ENCODE data around the gene AIF1. TPM values are rescaled to one million over a fixed set of nuclear protein-coding genes. Genes with fewer than 3 reads are reported as not detected.

AIF1 gene
- polyA plus RNA-seq, 1 donor (not counting 4 experiments of a cell fraction or from before 2014, with no cell fraction given), result not detected

DNA sequence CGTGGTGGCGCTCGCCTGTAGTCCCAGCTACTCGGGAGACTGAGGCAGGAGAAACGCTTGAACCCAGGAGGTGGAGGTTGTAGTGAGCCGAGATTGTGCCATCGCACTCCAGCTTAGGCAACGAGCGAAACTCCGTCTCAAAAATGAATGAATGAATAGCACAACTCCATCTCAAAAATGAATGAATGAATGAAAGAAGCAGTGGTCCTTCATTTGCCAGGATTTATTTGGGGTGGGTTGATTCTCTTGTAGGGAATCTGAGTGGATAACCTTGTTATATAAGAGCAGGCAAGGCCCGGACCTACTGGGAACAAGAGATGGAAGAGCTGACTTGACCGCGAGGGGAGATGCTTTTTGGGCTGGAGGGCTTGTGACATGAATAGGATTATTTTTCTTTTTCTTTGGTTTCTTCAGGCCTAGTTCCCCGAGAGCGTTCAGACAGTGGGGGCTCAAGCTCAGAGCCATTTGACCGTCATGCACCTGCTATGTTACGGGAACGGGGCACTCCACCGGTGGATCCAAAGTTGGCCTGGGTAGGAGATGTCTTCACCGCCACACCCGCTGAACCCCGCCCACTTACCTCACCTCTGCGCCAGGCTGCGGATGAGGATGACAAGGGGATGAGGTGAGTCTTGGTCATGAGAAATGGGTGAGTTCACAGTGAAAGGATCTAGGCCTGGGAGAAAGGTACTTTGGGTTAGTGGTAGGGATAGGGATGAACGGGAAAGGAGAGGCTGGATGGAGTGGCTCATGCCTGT, 15.3 kb downstream of the AIF1 start:
- H3K9me1 ChIP-seq (ENCODE audit: control insufficient read depth, extremely low read depth, insufficient read depth, low read length), result no peaks in the 10 kb centered on the region
- H3K9me3 ChIP-seq (ENCODE audit: control insufficient read depth, low read depth, low read length), result no peaks in the 10 kb centered on the region
- FAIRE-seq (no peak), DNase-seq (ENCODE audit: low read depth, low spot score) (no peak)
- H3K9ac ChIP-seq (ENCODE audit: control insufficient read depth, extremely low read depth, insufficient read depth, low read length), result no peak overlapping the region
- no peak overlapping the region for H3K27ac ChIP-seq (ENCODE audit: control insufficient read depth, insufficient read depth, low read length)
- peaks cover 84 to 92% of the 10 kb centered on the region in 2 experiments for H3K36me3 ChIP-seq (ENCODE audit: control insufficient read depth in 2 of 2, extremely low read depth in 1 of 2, insufficient read depth in 2 of 2, low read length in 2 of 2)
- H3K4me3 ChIP-seq (ENCODE audit: control insufficient read depth in 2 of 3, extremely low read depth in 1 of 3, insufficient read depth in 2 of 3, low read depth in 1 of 3, low read length in 3 of 3), result no peak overlapping the region
- H4K20me1 ChIP-seq (ENCODE audit: control insufficient read depth, extremely low read depth, insufficient read depth, low read length), result peaks cover 15% of the 10 kb centered on the region
- no peak for TF ChIP-seq EZH2 (IDR thresholded peaks at IDR 0.05; ENCODE audit: low read length)
- TF ChIP-seq, protein P1, sequence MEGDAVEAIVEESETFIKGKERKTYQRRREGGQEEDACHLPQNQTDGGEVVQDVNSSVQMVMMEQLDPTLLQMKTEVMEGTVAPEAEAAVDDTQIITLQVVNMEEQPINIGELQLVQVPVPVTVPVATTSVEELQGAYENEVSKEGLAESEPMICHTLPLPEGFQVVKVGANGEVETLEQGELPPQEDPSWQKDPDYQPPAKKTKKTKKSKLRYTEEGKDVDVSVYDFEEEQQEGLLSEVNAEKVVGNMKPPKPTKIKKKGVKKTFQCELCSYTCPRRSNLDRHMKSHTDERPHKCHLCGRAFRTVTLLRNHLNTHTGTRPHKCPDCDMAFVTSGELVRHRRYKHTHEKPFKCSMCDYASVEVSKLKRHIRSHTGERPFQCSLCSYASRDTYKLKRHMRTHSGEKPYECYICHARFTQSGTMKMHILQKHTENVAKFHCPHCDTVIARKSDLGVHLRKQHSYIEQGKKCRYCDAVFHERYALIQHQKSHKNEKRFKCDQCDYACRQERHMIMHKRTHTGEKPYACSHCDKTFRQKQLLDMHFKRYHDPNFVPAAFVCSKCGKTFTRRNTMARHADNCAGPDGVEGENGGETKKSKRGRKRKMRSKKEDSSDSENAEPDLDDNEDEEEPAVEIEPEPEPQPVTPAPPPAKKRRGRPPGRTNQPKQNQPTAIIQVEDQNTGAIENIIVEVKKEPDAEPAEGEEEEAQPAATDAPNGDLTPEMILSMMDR (optimal IDR thresholded peaks at IDR 0.05 in 1 of 3, IDR thresholded peaks at IDR 0.05 in 1 of 3, conservative IDR thresholded peaks at IDR 0.05 in 1 of 3; ENCODE audit: extremely low read depth in 1 of 3, insufficient read depth in 2 of 3, low read length in 3 of 3), result no peak
- no peak overlapping the region for H3K4me2 ChIP-seq (ENCODE audit: control insufficient read depth, extremely low read depth, insufficient read depth, low read depth, low read length)
- H3K79me2 ChIP-seq (ENCODE audit: control insufficient read depth, insufficient read depth, low read length), result peaks cover 57% of the 10 kb centered on the region
- dilution Hi-C loops (cut with MboI; ENCODE audit: extremely low pct_ligation_motif_present, low sequenced_read_pairs), result no loop called here
- no peaks in the 10 kb centered on the region for H3K4me1 ChIP-seq (ENCODE audit: control insufficient read depth, extremely low read depth, insufficient read depth, low read length)
- H3K27me3 ChIP-seq (ENCODE audit: control insufficient read depth, extremely low read depth, insufficient read depth, low read length), result no peaks in the 10 kb centered on the region
- no peak overlapping the region for H2AFZ ChIP-seq (ENCODE audit: control insufficient read depth, low read length)

DNA sequence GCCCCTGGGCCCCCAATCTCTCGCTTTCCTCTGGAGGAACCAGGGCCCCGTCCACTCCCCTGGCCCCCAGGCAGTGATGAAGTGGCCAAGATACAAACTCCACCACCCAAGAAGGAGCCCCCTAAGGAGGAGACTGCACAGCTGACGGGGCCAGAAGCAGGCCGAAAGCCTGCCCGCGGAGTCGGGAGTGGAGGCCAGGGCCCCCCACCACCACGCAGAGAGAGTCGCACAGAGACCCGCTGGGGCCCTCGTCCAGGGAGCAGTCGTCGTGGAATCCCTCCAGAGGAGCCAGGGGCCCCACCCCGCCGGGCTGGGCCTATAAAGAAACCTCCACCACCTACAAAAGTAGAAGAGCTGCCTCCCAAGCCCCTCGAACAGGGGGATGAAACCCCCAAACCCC, 16.2 kb downstream of the AIF1 start:
- Histone ChIP-seq H3K36me3 (ENCODE audit: control insufficient read depth in 2 of 2, extremely low read depth in 1 of 2, insufficient read depth in 2 of 2, low read length in 2 of 2) (peaks cover 83 to 90% of the 10 kb centered on the region in 2 experiments), H2AFZ (ENCODE audit: control insufficient read depth, low read length) (no peak overlapping the region), H3K9ac (ENCODE audit: control insufficient read depth, extremely low read depth, insufficient read depth, low read length) (no peak overlapping the region), H3K27ac (ENCODE audit: control insufficient read depth, insufficient read depth, low read length) (no peak overlapping the region), H3K9me3 (ENCODE audit: control insufficient read depth, low read depth, low read length) (no peaks in the 10 kb centered on the region), H3K4me1 (ENCODE audit: control insufficient read depth, extremely low read depth, insufficient read depth, low read length) (no peaks in the 10 kb centered on the region), H4K20me1 (ENCODE audit: control insufficient read depth, extremely low read depth, insufficient read depth, low read length) (peaks cover 11% of the 10 kb centered on the region), H3K4me3 (ENCODE audit: control insufficient read depth in 2 of 3, extremely low read depth in 1 of 3, insufficient read depth in 2 of 3, low read depth in 1 of 3, low read length in 3 of 3) (no peak overlapping the region), H3K79me2 (ENCODE audit: control insufficient read depth, insufficient read depth, low read length) (peaks cover 49% of the 10 kb centered on the region), H3K27me3 (ENCODE audit: control insufficient read depth, extremely low read depth, insufficient read depth, low read length) (no peaks in the 10 kb centered on the region), H3K4me2 (ENCODE audit: control insufficient read depth, extremely low read depth, insufficient read depth, low read depth, low read length) (no peak overlapping the region), H3K9me1 (ENCODE audit: control insufficient read depth, extremely low read depth, insufficient read depth, low read length) (no peaks in the 10 kb centered on the region)
- TF ChIP-seq, protein P1 (optimal IDR thresholded peaks at IDR 0.05 in 1 of 3, IDR thresholded peaks at IDR 0.05 in 1 of 3, conservative IDR thresholded peaks at IDR 0.05 in 1 of 3; ENCODE audit: extremely low read depth in 1 of 3, insufficient read depth in 2 of 3, low read length in 3 of 3), result no peak
- TF ChIP-seq EZH2 (IDR thresholded peaks at IDR 0.05; ENCODE audit: low read length), result no peak
- FAIRE-seq (no peak), DNase-seq (ENCODE audit: low read depth, low spot score) (no peak)
- dilution Hi-C loops (cut with MboI; ENCODE audit: extremely low pct_ligation_motif_present, low sequenced_read_pairs), result no loop called here
